Osteoblast (primary cell): ENCODE measurements around the gene CATSPERE. TPM values are rescaled to one million over a fixed set of nuclear protein-coding genes. Genes with fewer than 3 reads are reported as not detected.

Source experiments
- DNase-seq: peaks from one replicate; pipeline ENCODE4 v3.0.0; 2011; ENCODE audit warnings: low spot score, mixed read lengths; ENCODE audit not compliant: insufficient read length; ENCODE audit errors: missing footprints
- H2AFZ ChIP-seq: 2 replicates; pipeline ENCODE4 v1.6.0; 2011; ENCODE audit warnings: mild to moderate bottlenecking, low read length
- H3K27ac ChIP-seq: 2 replicates; pipeline ENCODE4 v1.5.1; 2011; ENCODE audit warnings: mild to moderate bottlenecking, low read depth, low read length, moderate library complexity
- H3K27me3 ChIP-seq: 2 replicates; pipeline ENCODE4 v1.6.0; 2012; ENCODE audit warnings: mild to moderate bottlenecking, control low read depth, inconsistent platforms, low read length, moderate library complexity; ENCODE audit not compliant: insufficient read depth
- H3K36me3 ChIP-seq: 2 replicates; pipeline ENCODE4 v1.5.1; 2011; ENCODE audit warnings: mild to moderate bottlenecking, low read length, control low read depth, moderate library complexity; ENCODE audit not compliant: insufficient read depth
- H3K4me1 ChIP-seq: 2 replicates; pipeline ENCODE4 v1.5.1; 2011; ENCODE audit warnings: mild to moderate bottlenecking, low read length, control low read depth, moderate library complexity; ENCODE audit not compliant: insufficient read depth
- H3K4me2 ChIP-seq: 2 replicates; pipeline ENCODE4 v1.6.0; 2011; ENCODE audit warnings: mild to moderate bottlenecking, low read length; ENCODE audit not compliant: insufficient read depth
- H3K4me3 ChIP-seq: fragments of 200-600 bp; sonication (generic); 3 replicates; pipeline ENCODE4 v1.5.1; 2012; ENCODE audit warnings: mild to moderate bottlenecking, low read length, inconsistent platforms; ENCODE audit not compliant: insufficient read depth
- H3K79me2 ChIP-seq: 2 replicates; pipeline ENCODE4 v1.6.0; 2012; ENCODE audit warnings: mild to moderate bottlenecking, low read length, control low read depth, inconsistent platforms; ENCODE audit not compliant: insufficient read depth
- H3K9me3 ChIP-seq: 2 replicates; pipeline ENCODE4 v1.5.1; 2011; ENCODE audit warnings: low read depth, low read length, control low read depth
- H4K20me1 ChIP-seq: 2 replicates; pipeline ENCODE4 v1.6.0; 2012; ENCODE audit warnings: mild to moderate bottlenecking, low read length, control low read depth; ENCODE audit not compliant: insufficient read depth
- total RNA-seq: library from RNA; depleted of rRNA; stranded (reverse); fragments of >200 nt; gene quantifications from 2 replicates; pipeline ENCODE4 v1.2.3, GENCODE V29; 2012
- TF ChIP-seq, protein P1 (sequence below): IDR thresholded peaks from 2 replicates; pipeline ENCODE4 v1.5.1; 2011; ENCODE audit warnings: mild to moderate bottlenecking, low read depth, low read length, moderate library complexity; ENCODE audit errors: extremely low read depth

Gene CATSPERE
- total RNA-seq, 1 donor: 1.4 TPM

DNA sequence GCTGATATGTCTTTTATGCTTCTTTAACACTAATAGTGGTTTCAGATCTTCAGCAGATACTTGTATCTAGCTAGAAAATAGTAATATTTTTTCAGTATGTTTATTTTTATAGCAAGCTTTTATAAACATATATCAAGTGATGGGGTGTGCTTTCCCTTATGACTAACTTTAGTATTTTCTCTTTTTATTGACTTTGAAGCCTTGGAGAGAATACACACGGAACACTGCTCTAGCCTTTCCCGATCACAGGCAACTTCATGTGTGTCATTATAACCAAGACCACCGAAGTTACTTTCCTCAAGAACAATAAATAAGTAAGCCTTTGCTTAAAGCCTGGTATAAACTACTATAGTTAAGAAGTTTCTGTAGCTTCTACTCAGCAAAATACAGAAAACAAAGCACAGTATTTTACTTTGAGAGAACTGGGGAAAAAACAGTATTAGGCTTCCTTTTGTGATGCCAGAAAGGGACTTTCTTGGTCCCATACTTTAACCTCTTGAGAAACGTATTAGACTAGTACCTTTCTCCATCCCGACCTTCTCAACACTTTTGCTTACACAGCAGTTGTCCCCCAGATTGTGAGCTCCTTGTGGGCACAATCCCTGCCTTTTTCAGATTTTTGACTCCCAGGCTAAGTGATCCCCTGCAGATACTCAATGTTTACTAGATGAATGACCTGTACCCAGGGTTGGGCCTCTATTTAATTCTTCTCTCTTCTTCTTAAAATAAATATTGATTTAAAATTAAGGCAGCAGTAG is 12.6 kb upstream of the CATSPERE start:
- H4K20me1 ChIP-seq: no peaks in the 10 kb centered on the region
- no peaks in the 10 kb centered on the region for H3K27me3 ChIP-seq
- H2AFZ ChIP-seq: no peak overlapping the region
- peaks cover 9% of the 10 kb centered on the region for H3K36me3 ChIP-seq
- peaks cover 46% of the 10 kb centered on the region for H3K4me1 ChIP-seq
- DNase-seq: no peak
- H3K79me2 ChIP-seq: peaks cover 76% of the 10 kb centered on the region
- H3K4me2 ChIP-seq: peak overlapping the region; percentile 18
- peak overlapping the region; percentile 36 for H3K27ac ChIP-seq
- TF ChIP-seq, protein P1, sequence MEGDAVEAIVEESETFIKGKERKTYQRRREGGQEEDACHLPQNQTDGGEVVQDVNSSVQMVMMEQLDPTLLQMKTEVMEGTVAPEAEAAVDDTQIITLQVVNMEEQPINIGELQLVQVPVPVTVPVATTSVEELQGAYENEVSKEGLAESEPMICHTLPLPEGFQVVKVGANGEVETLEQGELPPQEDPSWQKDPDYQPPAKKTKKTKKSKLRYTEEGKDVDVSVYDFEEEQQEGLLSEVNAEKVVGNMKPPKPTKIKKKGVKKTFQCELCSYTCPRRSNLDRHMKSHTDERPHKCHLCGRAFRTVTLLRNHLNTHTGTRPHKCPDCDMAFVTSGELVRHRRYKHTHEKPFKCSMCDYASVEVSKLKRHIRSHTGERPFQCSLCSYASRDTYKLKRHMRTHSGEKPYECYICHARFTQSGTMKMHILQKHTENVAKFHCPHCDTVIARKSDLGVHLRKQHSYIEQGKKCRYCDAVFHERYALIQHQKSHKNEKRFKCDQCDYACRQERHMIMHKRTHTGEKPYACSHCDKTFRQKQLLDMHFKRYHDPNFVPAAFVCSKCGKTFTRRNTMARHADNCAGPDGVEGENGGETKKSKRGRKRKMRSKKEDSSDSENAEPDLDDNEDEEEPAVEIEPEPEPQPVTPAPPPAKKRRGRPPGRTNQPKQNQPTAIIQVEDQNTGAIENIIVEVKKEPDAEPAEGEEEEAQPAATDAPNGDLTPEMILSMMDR: no peak
- no peaks in the 10 kb centered on the region for H3K9me3 ChIP-seq
- no peak overlapping the region for H3K4me3 ChIP-seq

DNA sequence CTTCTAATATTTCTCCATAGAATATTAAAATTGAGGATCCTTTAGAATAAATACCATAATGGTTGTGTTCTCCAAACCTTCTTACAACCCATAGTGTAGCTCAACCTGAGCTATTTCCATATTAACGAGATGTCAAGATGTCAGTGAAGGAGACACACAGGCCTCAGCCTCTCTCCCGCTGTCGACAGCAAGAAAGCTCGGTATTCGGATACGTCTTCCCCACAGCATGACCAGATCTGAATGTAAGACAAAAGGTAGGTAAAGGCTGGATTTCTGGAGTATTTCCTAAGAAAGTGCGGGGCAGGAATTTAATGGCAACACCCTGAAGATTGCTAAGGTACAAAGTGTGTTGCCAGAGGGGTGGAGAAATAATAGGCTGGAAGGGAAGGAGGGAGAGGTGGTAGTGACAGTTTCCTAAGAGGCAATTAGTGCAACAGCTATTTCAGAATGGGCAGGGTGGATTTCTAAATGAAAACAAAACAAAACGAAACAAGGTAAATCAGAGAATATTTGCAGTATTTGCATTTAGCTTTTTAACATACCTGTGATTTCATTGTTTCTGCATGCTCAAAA is 11.1 kb upstream of the CATSPERE start:
- peaks cover 9% of the 10 kb centered on the region for H3K36me3 ChIP-seq
- no peak overlapping the region for H2AFZ ChIP-seq
- peak overlapping the region; percentile 89 for H3K27ac ChIP-seq
- peak overlapping the region; percentile 94 for H3K4me3 ChIP-seq
- H4K20me1 ChIP-seq: no peaks in the 10 kb centered on the region
- H3K4me1 ChIP-seq: peaks cover 40% of the 10 kb centered on the region
- peak overlapping the region; percentile 86 for H3K4me2 ChIP-seq
- no peaks in the 10 kb centered on the region for H3K27me3 ChIP-seq
- TF ChIP-seq, protein P1: no peak
- no peaks in the 10 kb centered on the region for H3K9me3 ChIP-seq
- no peak for DNase-seq
- peaks cover 63% of the 10 kb centered on the region for H3K79me2 ChIP-seq

DNA sequence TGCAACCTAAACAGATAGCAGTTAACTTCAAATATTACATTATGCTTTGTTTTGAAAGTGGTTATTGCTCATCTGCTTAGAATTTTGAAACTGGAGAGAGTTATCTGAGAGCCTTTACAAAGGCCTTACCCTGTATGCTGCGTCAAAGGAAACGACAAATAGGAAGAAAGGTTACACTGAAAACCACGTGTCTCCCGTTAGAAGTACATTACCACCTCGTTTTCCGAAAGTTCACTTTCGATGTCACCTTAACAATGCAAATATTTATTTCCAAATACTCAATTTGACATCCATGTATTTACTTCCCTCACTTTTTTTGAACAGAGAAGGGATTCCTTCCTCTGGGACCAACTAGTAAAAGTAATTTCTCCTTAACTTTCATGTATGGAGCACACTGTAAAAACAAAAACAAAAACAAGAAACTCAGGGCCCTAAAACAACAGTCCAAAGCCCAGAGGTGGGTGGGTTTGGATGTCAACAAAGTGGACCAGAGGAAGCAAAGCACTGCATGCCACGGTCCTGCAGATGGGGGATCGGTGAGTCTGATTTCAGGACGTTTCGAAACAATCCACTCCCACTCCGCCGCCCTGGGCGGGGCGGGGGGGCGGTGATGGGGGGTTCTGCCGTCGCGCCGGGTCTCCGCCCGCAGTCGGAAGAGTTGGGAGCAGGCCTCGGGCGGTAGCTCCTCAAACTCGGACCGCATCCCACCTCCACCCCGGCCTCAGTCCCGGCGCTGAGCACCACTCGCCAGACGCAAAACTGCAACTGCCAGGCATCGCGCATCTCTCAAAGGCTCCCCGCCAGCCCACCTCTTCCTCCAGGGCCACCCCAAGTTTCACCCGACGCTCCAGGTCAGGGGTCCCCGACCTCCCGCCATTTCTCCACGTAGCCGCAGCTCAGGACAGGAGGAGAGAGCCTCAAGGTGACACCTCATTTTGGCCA is 10.2 kb upstream of the CATSPERE start:
- H3K27ac ChIP-seq: peak overlapping the region; percentile 89
- H3K9me3 ChIP-seq: no peaks in the 10 kb centered on the region
- H3K4me1 ChIP-seq: peaks cover 31% of the 10 kb centered on the region
- peak overlapping the region; percentile 84 for H2AFZ ChIP-seq
- peaks cover 9% of the 10 kb centered on the region for H3K36me3 ChIP-seq
- TF ChIP-seq, protein P1: no peak
- peak overlapping the region; percentile 94 for H3K4me3 ChIP-seq
- peak; percentile 90 for DNase-seq
- H3K27me3 ChIP-seq: no peaks in the 10 kb centered on the region
- H3K4me2 ChIP-seq: peak overlapping the region; percentile 86
- peaks cover 55% of the 10 kb centered on the region for H3K79me2 ChIP-seq
- H4K20me1 ChIP-seq: no peaks in the 10 kb centered on the region
